GM18861 (cell line): Measurements from ENCODE around the gene FAAH2.
"Not testable (repeated sequence)": the region's sequence is repeated elsewhere in the genome, so short reads cannot be mapped to it uniquely, and the experiment has no call there.

Source experiments
- ATAC-seq: cut with Tn5 transposase; IDR thresholded peaks from one replicate; pipeline ENCODE4 v1.9.1; 2021; ENCODE audit not compliant: unreplicated experiment

The FAAH2 gene

DNA sequence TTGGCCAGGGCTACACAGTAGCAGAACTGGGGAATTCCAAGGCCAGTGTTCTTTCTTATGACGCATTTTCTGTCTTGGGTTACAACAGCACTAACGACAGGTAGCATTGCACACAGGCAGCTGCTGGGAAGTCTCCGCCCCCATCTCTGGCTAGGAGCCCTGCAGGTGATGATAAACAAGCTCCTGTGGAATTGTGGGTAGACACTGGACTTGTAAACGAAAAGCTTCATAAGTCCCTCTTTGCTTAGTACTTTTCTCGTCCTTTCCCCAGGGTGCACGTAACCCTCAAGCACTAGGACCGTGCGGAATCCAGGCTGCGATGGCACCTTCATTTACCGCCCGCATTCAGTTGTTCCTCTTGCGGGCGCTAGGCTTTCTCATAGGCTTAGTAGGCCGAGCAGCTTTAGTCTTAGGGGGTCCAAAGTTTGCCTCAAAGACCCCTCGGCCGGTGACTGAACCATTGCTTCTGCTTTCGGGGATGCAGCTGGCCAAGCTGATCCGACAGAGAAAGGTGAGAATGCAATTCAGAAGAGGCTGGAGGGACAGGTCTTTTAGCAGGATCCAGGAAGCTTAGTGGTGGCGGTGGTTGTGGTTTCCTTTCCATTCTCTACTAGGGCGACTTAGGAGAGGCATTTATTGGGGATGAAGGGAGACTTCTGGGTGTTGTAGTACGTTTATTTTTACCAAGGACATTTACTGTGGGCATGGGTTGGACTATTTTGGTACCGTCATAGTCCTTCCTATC, at the start of gene FAAH2:
Gene FAAH2 (plus strand): TSS at position 200 of the 745 bp plus-strand sequence. CDS start 120 bp downstream, at position 320.
- ATAC-seq, result peak; percentile 86

- ATAC-seq, result no peak
These were observed 44.5 kb upstream of the FAAH2 start for GRCh38 chrX:57241967-57242366.

- ATAC-seq, result no peak
These were observed 34.5 kb upstream of the FAAH2 start for GRCh38 chrX:57251965-57252364.

- no peak for ATAC-seq
These were observed 21.4 kb upstream of the FAAH2 start for GRCh38 chrX:57265126-57265525.

DNA sequence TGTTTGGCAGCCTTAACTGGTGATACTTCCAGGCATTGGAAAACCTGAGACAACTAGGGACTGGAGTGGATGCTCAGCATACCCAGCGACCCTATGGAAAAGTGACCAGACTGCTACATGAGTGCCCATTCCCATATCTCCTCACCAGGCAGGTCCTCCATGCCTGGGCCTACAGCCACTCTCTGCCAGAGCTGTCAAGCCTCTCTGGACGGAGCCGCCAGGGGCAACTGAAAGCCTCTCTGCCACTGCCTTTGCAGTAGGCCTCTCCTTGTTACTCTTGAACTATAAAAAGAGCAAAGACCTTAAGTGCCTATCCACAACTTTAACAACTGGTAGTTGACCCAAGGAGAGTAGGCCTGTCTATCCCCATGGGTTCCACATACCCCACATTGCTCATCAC, 20.2 kb upstream of the FAAH2 start:
- no peak for ATAC-seq

DNA sequence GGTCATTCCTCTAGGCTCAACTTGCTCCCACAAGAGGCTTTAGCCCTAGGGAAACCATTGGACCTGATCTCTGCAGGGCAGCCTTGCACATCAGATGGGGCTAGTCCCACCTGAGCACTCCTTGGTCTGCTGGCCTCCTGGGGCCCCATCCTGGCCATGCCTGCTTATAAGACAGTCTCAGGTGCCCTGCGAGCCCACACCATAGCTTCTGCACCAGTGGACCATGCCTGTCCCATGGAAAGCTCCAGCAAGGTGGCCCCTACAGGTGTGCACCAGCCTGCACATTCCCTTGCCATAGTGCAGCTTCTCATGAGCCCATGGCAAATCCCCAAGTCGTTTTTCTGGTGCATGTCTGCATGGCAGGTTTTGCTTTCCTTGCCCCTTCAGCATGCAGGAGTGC, 19.6 kb upstream of the FAAH2 start:
- ATAC-seq, result no peak

DNA sequence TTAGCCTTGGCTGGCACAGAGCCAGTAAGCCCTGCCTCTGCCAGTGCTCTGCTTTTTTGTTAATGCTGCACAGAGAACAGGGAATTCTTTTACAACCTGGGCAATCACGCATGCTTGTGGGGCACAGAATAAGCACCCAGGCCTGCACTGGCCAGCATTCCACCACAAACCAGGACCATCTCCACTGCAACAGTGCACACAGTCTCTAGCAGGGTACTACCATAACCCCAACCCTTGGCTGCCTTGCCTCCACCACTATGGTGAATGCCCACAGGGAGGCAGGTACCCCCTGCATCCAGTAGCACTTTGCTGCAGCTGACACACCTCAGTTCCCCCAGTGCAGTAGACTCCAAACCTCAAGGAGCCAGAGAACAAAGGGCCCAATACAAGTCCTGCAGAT, 19.2 kb upstream of the FAAH2 start:
- ATAC-seq, result no peak

- no peak for ATAC-seq
These were observed 15.5 kb upstream of the FAAH2 start for GRCh38 chrX:57270980-57271379.

GRCh38 chrX:57282568-57282967, 3.9 kb upstream of the FAAH2 start:
- ATAC-seq, result no peak

- no peak for ATAC-seq
These were observed 1.5 kb upstream of the FAAH2 start for GRCh38 chrX:57285001-57285400.

- ATAC-seq, result no peak
These were observed 2.6 kb downstream of the FAAH2 start for GRCh38 chrX:57289089-57289488.

- ATAC-seq, result no peak
These were observed 8.5 kb downstream of the FAAH2 start for GRCh38 chrX:57294961-57295360.

DNA sequence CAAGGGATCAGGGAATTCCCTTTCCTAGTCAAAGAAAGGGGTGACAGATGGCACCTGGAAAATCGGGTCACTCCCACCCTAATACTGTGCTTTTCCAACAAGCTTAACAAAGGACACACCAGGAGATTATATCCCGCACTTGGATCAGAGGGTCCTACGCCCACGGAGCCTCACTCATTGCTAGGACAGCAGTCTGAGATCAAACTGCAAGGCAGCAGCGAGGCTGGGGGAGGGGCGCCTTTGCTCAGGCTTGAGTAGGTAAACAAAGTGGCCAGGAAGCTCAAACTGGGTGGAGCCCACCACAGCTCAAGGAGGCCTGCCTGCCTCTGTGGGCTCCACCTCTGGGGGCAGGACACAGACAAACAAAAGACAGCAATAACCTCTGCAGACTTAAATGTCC, 9.2 kb downstream of the FAAH2 start:
- not testable (repeated sequence) for ATAC-seq

- ATAC-seq, result no peak
These were observed 27.2 kb downstream of the FAAH2 start for GRCh38 chrX:57313583-57314215.

DNA sequence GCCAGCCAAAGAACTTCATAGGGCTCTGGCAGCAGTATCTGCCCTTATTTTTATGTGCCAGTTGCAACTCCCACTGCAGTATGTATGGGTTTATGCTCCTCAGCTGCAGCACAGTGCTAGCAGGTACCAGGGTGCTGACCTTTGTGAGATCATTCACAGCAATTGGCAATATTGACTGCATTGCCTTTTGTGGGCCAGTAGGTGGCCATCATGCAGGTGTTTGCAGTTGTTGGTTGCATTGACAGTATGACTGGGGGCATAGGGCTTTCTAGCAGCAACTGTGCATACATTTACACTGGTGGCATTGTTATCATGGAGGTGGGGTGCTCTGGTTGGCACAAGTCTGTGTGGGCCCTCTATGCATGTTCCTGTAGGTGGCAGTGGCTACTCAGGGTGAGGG, 42.5 kb downstream of the FAAH2 start:
- ATAC-seq, result no peak

DNA sequence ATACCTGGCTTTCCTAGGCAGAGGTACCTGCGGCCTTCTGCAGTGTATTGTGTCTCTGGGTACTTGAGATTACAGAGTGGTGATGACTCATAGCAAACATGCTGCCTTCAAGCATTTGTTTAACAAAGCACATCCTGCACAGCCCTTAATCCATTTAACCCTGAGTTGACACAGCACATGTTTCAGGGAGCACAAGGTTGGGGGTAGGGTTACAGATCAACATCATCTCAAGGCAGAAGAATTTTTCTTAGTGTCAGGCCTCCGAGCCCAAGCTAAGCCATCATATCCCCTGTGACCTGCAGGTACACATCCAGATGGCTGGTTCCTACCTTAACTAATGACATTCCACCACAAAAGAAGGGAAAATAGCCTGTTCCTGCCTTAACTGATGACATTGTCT, 49.3 kb downstream of the FAAH2 start:
- ATAC-seq, result not testable (repeated sequence)

GRCh38 chrX:57353472-57354132, 67.1 kb downstream of the FAAH2 start:
- ATAC-seq, result no peak

GRCh38 chrX:57364145-57364544, 77.6 kb downstream of the FAAH2 start:
- no peak for ATAC-seq

GRCh38 chrX:57366430-57366829, 79.9 kb downstream of the FAAH2 start:
- no peak for ATAC-seq

DNA sequence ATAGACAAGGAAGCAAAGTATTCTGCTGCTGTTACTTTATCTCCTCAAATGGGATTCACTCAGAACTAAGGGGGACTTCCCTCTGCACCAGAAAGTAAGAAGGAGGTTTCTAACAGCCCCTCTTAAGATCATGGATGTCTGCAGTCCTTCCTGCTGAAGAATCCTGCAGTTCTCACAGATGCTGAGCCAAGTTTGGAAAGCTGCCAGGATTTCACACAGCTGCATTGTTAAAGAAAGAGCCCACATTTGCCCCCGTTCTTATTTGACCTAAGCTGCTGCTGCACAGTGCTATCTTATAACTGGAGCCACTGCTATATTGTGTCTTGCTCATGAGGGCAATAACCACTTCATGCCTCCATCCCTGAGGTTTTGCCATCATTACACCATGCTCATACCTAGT, 81.1 kb downstream of the FAAH2 start:
- no peak for ATAC-seq

DNA sequence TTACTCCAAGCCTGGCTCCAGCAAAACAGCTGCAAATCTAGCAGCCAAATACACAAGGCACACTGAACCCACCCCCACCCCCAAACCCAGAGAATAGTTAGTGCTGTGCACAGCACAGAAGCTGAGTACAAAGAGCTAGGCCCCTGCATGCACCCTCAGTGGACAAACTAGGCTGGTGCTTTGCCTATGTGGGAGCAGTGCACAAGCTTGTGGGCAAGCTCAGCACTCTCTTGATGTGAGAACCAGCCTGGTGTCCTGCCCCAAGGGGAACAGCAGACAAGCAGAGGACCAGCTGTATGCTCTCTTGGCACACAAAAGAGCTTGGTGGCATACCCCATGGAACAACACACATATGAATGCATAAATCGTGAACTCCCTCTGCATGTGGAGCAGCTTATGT, 81.7 kb downstream of the FAAH2 start:
- no peak for ATAC-seq

DNA sequence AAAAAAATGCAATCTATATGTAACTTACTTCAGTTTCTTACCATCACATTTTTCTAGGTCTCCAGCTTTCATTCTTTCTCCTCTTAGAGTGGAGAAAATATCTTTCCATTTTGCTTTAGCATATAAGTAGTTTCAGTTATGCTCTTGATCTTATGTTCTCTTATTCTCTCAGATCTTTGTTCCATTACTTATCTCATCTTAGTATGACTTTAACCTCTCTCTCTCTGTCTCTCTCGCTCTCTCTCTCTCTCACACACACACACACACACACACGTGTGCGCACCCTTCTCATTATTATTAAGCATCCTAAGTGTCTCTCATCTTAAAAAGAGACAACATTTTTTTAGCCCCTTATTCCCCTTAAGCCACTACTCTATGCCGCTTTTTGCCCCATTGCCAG, 92.8 kb downstream of the FAAH2 start:
- no peak for ATAC-seq
